Activated B cell treated with CpG ODN at 0.5 μM for 24 hours (primary cell): Measurements from ENCODE around the gene SHLD1. TPM values are rescaled to one million over a fixed set of nuclear protein-coding genes. Genes with fewer than 3 reads are reported as not detected.

Experiments
- ATAC-seq: fragments of 200-7000 bp; cut with Tn5 transposase; one replicate; pipeline ENCODE4 v1.10.0; 2021; ENCODE audit warnings: low read depth, mild to moderate bottlenecking, moderate library complexity
- CTCF ChIA-PET: fragments of 350-600 bp; sonication (Branson Sonifier 250); formaldehyde crosslinking; loops from one replicate; lab custom pipeline; 2021; ENCODE audit warnings: antibody characterized with exemption; lab: Charles Lee
- POLR2A ChIA-PET: fragments of 350-600 bp; sonication (Branson Sonifier 250); formaldehyde crosslinking; loops from one replicate; lab custom pipeline; 2021; ENCODE audit warnings: antibody characterized with exemption; lab: Charles Lee
- DNase-seq: peaks from one replicate; pipeline ENCODE4 v3.0.0; 2022
- H3K27ac Mint-ChIP-seq: one replicate; pipeline ENCODE4 v1.8.0; 2020; ENCODE audit warnings: mixed read lengths
- H3K27me3 Mint-ChIP-seq: one replicate; pipeline ENCODE4 v1.8.0; 2021; ENCODE audit warnings: mixed read lengths
- H3K36me3 Mint-ChIP-seq: one replicate; pipeline ENCODE4 v1.8.0; 2021; ENCODE audit warnings: low read depth, mixed read lengths
- H3K4me1 Mint-ChIP-seq: one replicate; pipeline ENCODE4 v1.8.0; 2021; ENCODE audit warnings: mixed read lengths
- H3K4me3 Mint-ChIP-seq: one replicate; pipeline ENCODE4 v1.8.0; 2020; ENCODE audit warnings: mild to moderate bottlenecking, mixed read lengths
- H3K9me3 Mint-ChIP-seq: one replicate; pipeline ENCODE4 v1.8.0; 2020; ENCODE audit warnings: mixed read lengths
- intact Hi-C: fragments of 100-400 bp; cut with micrococcal nuclease; formaldehyde crosslinking; loops from one replicate; pipeline ENCODE4 v1.15.1; 2024
- total RNA-seq: library from RNA; stranded (reverse); gene quantifications from 2 replicates; pipeline ENCODE4 v1.2.3, GENCODE V29; 2022
- TF ChIP-seq, protein P1 (sequence below): fragments of 200-600 bp; IDR thresholded peaks from one replicate; pipeline ENCODE4 v1.8.0; 2022; ENCODE audit warnings: antibody characterized with exemption, mild to moderate bottlenecking

Gene SHLD1
- total RNA-seq, 1 donor from 2014 or later = 15.0 TPM

DNA sequence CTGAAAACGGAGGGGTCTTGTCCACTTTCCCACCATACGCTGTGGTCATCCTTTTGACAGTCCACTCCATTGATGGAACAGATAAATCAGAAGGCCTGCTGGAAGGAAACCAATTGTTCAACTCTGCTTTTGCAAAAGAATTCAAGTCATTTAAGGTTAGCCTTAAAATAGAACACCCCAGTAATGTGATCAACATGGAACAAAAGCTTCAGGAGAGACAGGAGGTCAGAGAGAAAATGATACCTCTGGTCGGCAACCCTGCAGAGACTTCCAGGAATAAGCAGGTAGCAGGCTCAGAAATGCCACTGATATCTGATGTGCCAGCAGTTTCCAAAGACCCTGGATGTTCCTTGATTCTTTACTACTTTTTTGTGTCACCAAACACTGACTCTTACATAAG is 39.6 kb upstream of the SHLD1 start:
- no peaks in the 10 kb centered on the region for H3K36me3 Mint-ChIP-seq
- CTCF ChIA-PET = no interaction called here
- H3K27me3 Mint-ChIP-seq = no peaks in the 10 kb centered on the region

DNA sequence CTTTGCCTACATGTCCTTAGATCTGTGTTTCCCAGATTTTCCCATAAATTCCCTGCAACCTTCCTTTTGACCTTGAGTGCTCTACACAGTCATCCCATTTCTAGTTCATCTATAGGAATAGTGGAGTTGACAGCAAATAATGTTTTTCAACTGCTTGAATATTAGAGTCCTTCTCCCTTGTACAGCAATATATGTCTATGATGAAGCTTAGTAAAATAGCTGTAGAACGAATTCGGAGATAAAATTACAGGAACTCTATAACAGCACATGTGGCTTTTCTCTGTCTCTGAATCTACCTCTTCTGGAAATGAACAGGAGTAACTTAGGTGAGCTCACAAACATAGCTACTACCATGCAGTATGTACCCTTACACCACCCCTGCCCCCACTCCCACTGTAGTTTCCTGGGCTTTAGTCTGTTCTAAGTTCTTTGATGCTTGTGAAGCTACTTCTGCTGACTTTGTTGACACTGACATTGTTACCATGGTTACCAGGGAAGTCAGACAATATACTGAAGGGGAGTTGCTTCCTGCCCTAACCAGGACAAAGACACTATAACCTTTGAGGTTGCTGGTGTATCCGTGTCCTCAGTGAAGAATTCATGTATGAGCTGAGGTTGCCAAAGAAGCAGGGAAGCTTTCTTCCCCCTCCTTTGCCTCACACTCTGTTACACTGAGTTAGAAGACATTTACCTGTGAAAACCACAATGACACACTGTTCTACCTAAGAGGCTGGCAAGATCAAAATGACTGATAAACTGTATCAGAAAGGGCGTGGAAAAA is 35.8 kb upstream of the SHLD1 start:
- Mint-ChIP-seq H3K27ac (peak overlapping the region; percentile 7), H3K36me3 (no peaks in the 10 kb centered on the region), H3K4me1 (peaks cover 18% of the 10 kb centered on the region), H3K27me3 (peaks cover 7% of the 10 kb centered on the region), H3K9me3 (peaks cover 7% of the 10 kb centered on the region), H3K4me3 (no peak overlapping the region)
- ChIA-PET POLR2A (no interaction called here), CTCF (no interaction called here)
- DNase-seq (no peak), ATAC-seq (peak; percentile 83)
- TF ChIP-seq, protein P1, sequence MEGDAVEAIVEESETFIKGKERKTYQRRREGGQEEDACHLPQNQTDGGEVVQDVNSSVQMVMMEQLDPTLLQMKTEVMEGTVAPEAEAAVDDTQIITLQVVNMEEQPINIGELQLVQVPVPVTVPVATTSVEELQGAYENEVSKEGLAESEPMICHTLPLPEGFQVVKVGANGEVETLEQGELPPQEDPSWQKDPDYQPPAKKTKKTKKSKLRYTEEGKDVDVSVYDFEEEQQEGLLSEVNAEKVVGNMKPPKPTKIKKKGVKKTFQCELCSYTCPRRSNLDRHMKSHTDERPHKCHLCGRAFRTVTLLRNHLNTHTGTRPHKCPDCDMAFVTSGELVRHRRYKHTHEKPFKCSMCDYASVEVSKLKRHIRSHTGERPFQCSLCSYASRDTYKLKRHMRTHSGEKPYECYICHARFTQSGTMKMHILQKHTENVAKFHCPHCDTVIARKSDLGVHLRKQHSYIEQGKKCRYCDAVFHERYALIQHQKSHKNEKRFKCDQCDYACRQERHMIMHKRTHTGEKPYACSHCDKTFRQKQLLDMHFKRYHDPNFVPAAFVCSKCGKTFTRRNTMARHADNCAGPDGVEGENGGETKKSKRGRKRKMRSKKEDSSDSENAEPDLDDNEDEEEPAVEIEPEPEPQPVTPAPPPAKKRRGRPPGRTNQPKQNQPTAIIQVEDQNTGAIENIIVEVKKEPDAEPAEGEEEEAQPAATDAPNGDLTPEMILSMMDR = no peak
- intact Hi-C loops = no loop called here

More for the DNA sequence above, 39.6 kb upstream of the SHLD1 start:
- H3K4me3 Mint-ChIP-seq = no peak overlapping the region
- ATAC-seq (no peak), DNase-seq (no peak)
- POLR2A ChIA-PET = no interaction called here
- peaks cover 14% of the 10 kb centered on the region for H3K4me1 Mint-ChIP-seq
- TF ChIP-seq, protein P1 = no peak
- no peak overlapping the region for H3K27ac Mint-ChIP-seq
- H3K9me3 Mint-ChIP-seq = peaks cover 4% of the 10 kb centered on the region
- intact Hi-C loops = no loop called here

DNA sequence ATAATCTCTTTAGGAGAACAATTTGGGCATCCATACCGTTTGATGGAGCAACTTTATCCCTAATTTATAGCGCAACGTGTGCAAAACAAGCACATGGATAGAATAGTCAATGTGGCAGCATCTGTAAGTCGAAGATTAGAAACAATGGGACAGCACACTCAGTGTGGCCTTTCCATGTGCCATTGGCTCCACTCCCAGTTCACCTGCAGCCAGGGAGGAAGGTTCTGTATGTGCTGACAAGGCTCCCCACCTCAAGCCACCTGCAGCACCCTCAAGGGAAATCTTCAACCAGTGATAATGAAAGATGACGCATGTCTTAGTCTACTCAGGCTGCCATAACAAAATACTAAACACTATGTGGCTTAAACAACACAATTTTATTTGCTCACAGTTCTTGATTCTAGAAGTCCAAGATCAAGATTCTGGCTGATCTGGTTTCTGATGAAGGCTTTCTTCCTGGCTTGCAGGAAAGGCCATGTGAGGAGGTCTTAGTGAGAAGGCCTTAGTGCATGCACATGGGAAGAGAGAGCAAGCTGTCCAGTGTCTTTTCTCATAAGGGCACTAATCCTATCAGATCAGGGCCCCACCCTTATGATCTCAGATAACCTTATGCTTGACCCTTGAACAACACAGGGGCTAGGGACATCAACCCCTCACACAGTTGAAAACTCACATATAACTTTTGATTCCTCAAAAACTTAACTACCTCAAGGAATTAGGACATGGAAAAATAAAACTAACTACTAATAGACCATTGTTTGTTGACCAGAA is 34.9 kb upstream of the SHLD1 start:
- intact Hi-C loops = no loop called here
- no peaks in the 10 kb centered on the region for H3K36me3 Mint-ChIP-seq

DNA sequence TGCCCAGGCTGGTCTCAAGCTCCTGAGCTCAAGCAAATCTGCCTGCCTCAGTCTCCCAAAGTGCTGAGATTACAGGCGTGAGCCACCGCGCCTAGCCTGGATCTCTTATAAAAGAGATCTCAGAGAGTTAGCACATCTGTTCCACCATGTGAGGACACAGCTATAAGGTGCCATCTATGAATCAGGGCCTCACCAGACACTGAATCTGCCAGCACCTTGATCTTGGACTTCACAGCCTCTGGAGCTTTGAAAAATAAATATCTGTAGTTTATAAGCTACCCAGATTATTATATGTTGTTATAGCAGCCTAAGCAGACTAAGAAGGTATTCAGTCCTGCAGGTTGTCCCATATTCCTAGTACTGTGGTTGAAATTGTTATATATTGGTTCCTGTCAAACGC is 33.2 kb upstream of the SHLD1 start:
- H3K4me1 Mint-ChIP-seq = peaks cover 25% of the 10 kb centered on the region
- no peak for ATAC-seq

More for the DNA sequence above, 34.9 kb upstream of the SHLD1 start:
- H3K27me3 Mint-ChIP-seq = peaks cover 11% of the 10 kb centered on the region
- peak; percentile 19 for ATAC-seq
- DNase-seq = no peak
- H3K9me3 Mint-ChIP-seq = peaks cover 7% of the 10 kb centered on the region
- POLR2A ChIA-PET = no interaction called here
- no peak overlapping the region for H3K4me3 Mint-ChIP-seq
- CTCF ChIA-PET = no interaction called here
- peaks cover 25% of the 10 kb centered on the region for H3K4me1 Mint-ChIP-seq
- TF ChIP-seq, protein P1 = no peak
- H3K27ac Mint-ChIP-seq = no peak overlapping the region

More for the DNA sequence above, 33.2 kb upstream of the SHLD1 start:
- DNase-seq = no peak
- Mint-ChIP-seq H3K27me3 (peaks cover 11% of the 10 kb centered on the region), H3K4me3 (no peak overlapping the region), H3K36me3 (no peaks in the 10 kb centered on the region), H3K9me3 (peaks cover 7% of the 10 kb centered on the region), H3K27ac (no peak overlapping the region)
- POLR2A ChIA-PET = interaction anchor here (0.6 kb wide), 1 partner anchor 8 kb away, joined by 3 read pairs; no protein-coding TSS in a partner anchor
- intact Hi-C loops = no loop called here
- TF ChIP-seq, protein P1 = no peak
- CTCF ChIA-PET = no interaction called here
